Measurements from ENCODE around the gene ATP10B.

Gene ATP10B

GRCh38 chr5:160543395-160543794, 308.6 kb downstream of the ATP10B start:
- in situ Hi-C loops (cut with HindIII; ENCODE audit: low sequenced_read_pairs) = no loop called here
- no peak for TF ChIP-seq CTCF (IDR thresholded peaks at IDR 0.05; ENCODE audit: low read depth, low read length)
- H3K4me3 ChIP-seq (ENCODE audit: low read depth, low read length) = no peak overlapping the region
- no peak for DNase-seq (ENCODE audit: low read depth, low spot score)

GRCh38 chr5:160542840-160543239, 309.2 kb downstream of the ATP10B start:
- no peak for TF ChIP-seq CTCF (IDR thresholded peaks at IDR 0.05; ENCODE audit: low read depth, low read length)

GRCh38 chr5:160542281-160542680, 309.7 kb downstream of the ATP10B start:
- no peak for TF ChIP-seq CTCF (IDR thresholded peaks at IDR 0.05; ENCODE audit: low read depth, low read length)
- no peak overlapping the region for H3K4me3 ChIP-seq (ENCODE audit: low read depth, low read length)
- DNase-seq (ENCODE audit: low read depth, low spot score) = no peak
- in situ Hi-C loops (cut with HindIII; ENCODE audit: low sequenced_read_pairs) = no loop called here

More at GRCh38 chr5:160542840-160543239, 309.2 kb downstream of the ATP10B start:
- in situ Hi-C loops (cut with HindIII; ENCODE audit: low sequenced_read_pairs) = no loop called here
- H3K4me3 ChIP-seq (ENCODE audit: low read depth, low read length) = no peak overlapping the region
- DNase-seq (ENCODE audit: low read depth, low spot score) = no peak

- in situ Hi-C loops (cut with HindIII; ENCODE audit: low sequenced_read_pairs) = no loop called here
- H3K4me3 ChIP-seq (ENCODE audit: low read depth, low read length) = no peak overlapping the region
- no peak for TF ChIP-seq CTCF (IDR thresholded peaks at IDR 0.05; ENCODE audit: low read depth, low read length)
- no peak for DNase-seq (ENCODE audit: low read depth, low spot score)
Observed at GRCh38 chr5:160539431-160539830, 312.6 kb downstream of the ATP10B start.

GRCh38 chr5:160537940-160538339, 314.1 kb downstream of the ATP10B start:
- no peak overlapping the region for H3K4me3 ChIP-seq (ENCODE audit: low read depth, low read length)
- DNase-seq (ENCODE audit: low read depth, low spot score) = no peak
- no peak for TF ChIP-seq CTCF (IDR thresholded peaks at IDR 0.05; ENCODE audit: low read depth, low read length)
- in situ Hi-C loops (cut with HindIII; ENCODE audit: low sequenced_read_pairs) = no loop called here

GRCh38 chr5:160537116-160537515, 314.9 kb downstream of the ATP10B start:
- in situ Hi-C loops (cut with HindIII; ENCODE audit: low sequenced_read_pairs) = no loop called here
- H3K4me3 ChIP-seq (ENCODE audit: low read depth, low read length) = no peak overlapping the region
- TF ChIP-seq CTCF (IDR thresholded peaks at IDR 0.05; ENCODE audit: low read depth, low read length) = no peak
- no peak for DNase-seq (ENCODE audit: low read depth, low spot score)

- in situ Hi-C loops (cut with HindIII; ENCODE audit: low sequenced_read_pairs) = no loop called here
- no peak for DNase-seq (ENCODE audit: low read depth, low spot score)
- no peak for TF ChIP-seq CTCF (IDR thresholded peaks at IDR 0.05; ENCODE audit: low read depth, low read length)
- no peak overlapping the region for H3K4me3 ChIP-seq (ENCODE audit: low read depth, low read length)
Observed at GRCh38 chr5:160534914-160535313, 317.1 kb downstream of the ATP10B start.

Measured in astrocyte of the spinal cord (primary cell).